Measurements from ENCODE around the gene CPNE4.
"Not testable (repeated sequence)": the region's sequence is repeated elsewhere in the genome, so short reads cannot be mapped to it uniquely, and the experiment has no call there.

Gene CPNE4

GRCh38 chr3:131501949-131502348, 532.9 kb downstream of the CPNE4 start:
- TF ChIP-seq, protein P1, sequence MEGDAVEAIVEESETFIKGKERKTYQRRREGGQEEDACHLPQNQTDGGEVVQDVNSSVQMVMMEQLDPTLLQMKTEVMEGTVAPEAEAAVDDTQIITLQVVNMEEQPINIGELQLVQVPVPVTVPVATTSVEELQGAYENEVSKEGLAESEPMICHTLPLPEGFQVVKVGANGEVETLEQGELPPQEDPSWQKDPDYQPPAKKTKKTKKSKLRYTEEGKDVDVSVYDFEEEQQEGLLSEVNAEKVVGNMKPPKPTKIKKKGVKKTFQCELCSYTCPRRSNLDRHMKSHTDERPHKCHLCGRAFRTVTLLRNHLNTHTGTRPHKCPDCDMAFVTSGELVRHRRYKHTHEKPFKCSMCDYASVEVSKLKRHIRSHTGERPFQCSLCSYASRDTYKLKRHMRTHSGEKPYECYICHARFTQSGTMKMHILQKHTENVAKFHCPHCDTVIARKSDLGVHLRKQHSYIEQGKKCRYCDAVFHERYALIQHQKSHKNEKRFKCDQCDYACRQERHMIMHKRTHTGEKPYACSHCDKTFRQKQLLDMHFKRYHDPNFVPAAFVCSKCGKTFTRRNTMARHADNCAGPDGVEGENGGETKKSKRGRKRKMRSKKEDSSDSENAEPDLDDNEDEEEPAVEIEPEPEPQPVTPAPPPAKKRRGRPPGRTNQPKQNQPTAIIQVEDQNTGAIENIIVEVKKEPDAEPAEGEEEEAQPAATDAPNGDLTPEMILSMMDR (IDR thresholded peaks at IDR 0.05; ENCODE audit: low read depth, low read length, missing control alignments) = no peak
- peak overlapping the region; percentile 77 for H3K4me3 ChIP-seq (ENCODE audit: low read depth, low read length)
- no peak for DNase-seq (ENCODE audit: low read depth)

DNA sequence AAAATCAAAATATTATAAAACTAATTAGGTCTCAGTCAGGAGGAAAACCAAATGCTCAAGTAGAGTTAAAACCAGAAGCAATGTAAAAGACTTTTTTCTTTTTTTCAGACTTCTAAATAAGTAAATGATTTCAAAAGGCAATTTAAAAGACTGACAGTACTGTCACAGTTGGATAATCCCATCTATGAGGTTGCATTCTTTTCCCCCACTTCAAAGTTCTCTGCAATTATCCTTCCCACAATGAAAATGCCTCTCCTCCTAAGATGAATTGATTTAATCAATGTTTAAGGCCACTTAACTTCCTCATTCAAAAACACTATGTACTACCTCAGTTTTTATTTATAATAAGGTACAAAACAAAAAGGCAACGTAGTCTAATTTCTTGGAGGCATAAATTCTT, 540.1 kb downstream of the CPNE4 start:
- H3K4me3 ChIP-seq (ENCODE audit: low read depth, low read length) = no peak overlapping the region
- DNase-seq (ENCODE audit: low read depth) = no peak
- TF ChIP-seq, protein P1 (IDR thresholded peaks at IDR 0.05; ENCODE audit: low read depth, low read length, missing control alignments) = no peak

- no peak overlapping the region for H3K4me3 ChIP-seq (ENCODE audit: low read depth, low read length)
- TF ChIP-seq, protein P1 (IDR thresholded peaks at IDR 0.05; ENCODE audit: low read depth, low read length, missing control alignments) = no peak
- DNase-seq (ENCODE audit: low read depth) = no peak
Measured at GRCh38 chr3:131491775-131492174, 543.0 kb downstream of the CPNE4 start.

- no peak for DNase-seq (ENCODE audit: low read depth)
- no peak overlapping the region for H3K4me3 ChIP-seq (ENCODE audit: low read depth, low read length)
- TF ChIP-seq, protein P1 (IDR thresholded peaks at IDR 0.05; ENCODE audit: low read depth, low read length, missing control alignments) = no peak
Measured at GRCh38 chr3:131491084-131491483, 543.7 kb downstream of the CPNE4 start.

DNA sequence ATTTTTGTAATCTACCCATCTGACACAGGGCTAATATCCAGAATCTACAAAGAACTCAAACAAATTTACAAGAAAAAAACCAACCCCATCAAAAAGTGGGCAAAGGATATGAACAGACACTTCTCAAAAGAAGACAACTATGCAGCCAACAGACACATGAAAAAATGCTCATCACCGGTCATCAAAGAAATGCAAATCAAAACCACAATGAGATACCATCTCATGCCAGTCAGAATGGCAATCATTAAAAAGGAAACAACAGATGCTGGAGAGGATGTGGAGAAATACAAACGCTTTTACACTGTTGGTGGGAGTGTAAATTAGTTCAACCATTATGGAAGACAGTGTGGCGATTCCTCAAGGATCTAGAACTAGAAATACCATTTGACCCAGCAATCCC, 548.3 kb downstream of the CPNE4 start:
- DNase-seq (ENCODE audit: low read depth) = not testable (repeated sequence)

DNA sequence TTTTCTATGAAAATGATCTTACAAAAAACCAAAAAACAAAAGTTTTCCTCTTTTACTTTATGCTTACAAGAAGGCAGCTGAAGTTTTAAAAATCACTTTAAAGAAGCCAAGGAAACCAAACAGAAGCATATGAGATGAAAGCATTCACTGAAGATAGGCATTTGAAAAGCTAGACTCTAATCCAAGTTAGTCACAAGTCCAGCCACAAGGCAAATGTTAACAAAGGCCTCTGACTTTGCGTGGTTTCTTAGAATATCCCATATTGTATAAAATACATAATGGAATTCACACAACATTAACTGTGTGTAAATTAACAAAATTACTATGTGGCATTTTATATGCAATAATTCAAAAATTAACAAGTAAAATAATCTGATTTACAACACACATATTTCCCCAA, 549.7 kb downstream of the CPNE4 start:
- TF ChIP-seq, protein P1 (IDR thresholded peaks at IDR 0.05; ENCODE audit: low read depth, low read length, missing control alignments) = no peak
- H3K4me3 ChIP-seq (ENCODE audit: low read depth, low read length) = no peak overlapping the region
- DNase-seq (ENCODE audit: low read depth) = no peak

More for the DNA sequence above, 548.3 kb downstream of the CPNE4 start:
- H3K4me3 ChIP-seq (ENCODE audit: low read depth, low read length) = not testable (repeated sequence)

DNA sequence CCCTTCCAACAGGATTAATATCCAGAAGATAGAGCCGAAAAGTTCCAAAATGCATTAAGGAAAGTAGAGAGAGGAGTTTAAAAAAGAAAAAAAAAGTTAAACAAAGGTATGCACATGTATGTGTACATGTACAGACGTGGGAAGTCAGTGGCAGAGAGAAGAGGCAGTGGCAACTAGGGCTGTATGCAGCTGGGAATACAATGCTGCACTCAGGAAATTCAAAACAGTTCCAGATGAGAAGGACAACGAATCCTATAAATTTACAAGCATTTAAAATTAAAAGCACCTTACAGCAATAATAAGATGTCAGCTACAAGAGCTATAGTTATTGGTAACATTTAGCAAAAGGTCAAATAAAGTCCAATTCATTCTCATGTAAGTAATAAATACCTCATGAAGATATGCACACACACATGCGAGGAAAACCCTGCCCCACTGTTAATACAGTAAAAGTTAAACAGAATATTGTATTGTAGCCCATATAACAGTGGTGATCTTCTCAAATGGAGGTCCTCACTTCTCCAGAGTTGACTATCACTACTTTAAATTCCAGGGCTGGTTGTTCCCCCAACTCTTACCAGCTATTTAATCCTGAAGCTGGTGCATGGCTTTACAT, 550.2 kb downstream of the CPNE4 start:
- DNase-seq (ENCODE audit: low read depth) = no peak
- TF ChIP-seq, protein P1 (IDR thresholded peaks at IDR 0.05; ENCODE audit: low read depth, low read length, missing control alignments) = no peak
- no peak overlapping the region for H3K4me3 ChIP-seq (ENCODE audit: low read depth, low read length)
